ENCODE measurements around the gene CHID1. TPM values are rescaled to one million over a fixed set of nuclear protein-coding genes. Genes with fewer than 3 reads are reported as not detected.

The CHID1 gene
- total RNA-seq, 4 donors from 2014 or later = 47.9 to 83.4 (median 65.8) TPM

GRCh38 chr11:933936-934335 is 23.3 kb upstream of the CHID1 start:
- DNase-seq (ENCODE audit: low spot score in 2 of 2) = no peak
- no peaks in the 10 kb centered on the region for H3K27me3 ChIP-seq
- H3K9me3 ChIP-seq = no peaks in the 10 kb centered on the region
- no peak for TF ChIP-seq POLR2A (IDR thresholded peaks at IDR 0.05)
- no peak for TF ChIP-seq EP300 (IDR thresholded peaks at IDR 0.05)
- TF ChIP-seq CTCF (IDR thresholded peaks at IDR 0.05) = no peak
- H3K4me1 ChIP-seq = peaks cover 0 to 72% (median 31%) of the 10 kb centered on the region in 4 donors
- peak overlapping the region in 2 of 4 donors; percentile 72 to 74 for H3K27ac ChIP-seq
- 80 to 87% methylated on average over 6 to 7 of the region's 7 CpGs for WGBS, 2 donors
- peaks cover 0 to 4% (median 0%) of the 10 kb centered on the region in 3 donors for H3K36me3 ChIP-seq
- H3K4me3 ChIP-seq = peak overlapping the region in 1 of 4 donors; percentile 3

DNA sequence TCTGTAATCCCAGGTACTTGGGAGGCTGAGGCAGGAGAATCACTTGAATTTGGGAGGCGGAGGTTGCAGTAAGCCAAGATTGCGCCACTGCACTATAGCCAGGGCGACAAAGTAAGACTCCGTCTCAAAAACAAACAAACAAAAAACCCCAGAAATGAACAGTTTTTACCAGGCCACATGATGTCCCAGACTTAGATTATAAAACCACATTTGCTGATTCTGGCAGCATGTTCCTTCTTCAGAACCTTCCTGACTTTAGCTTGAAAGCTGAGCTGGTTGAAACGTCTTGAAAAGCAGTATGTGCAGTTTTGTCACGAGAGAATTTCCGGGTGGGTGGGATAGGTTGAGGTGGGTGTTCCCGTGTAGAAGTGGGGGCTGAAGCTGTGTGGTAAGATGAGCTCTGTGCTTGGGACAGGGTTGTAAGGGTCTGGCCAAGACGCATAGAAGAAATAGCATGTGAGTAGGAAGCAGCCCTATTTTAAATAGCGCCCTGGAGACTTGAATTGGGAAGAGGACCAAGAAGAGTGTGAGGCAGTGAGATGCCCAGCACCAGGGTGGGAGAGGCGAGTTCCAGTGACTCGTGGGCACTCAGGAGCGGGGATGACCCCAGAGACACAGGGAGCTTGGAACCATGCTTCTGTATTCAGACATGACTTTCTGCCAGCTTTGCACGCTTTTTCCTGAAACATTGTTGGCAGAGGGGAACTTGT is 22.7 kb upstream of the CHID1 start:
- Histone ChIP-seq H3K9me3 (no peaks in the 10 kb centered on the region), H3K27me3 (no peaks in the 10 kb centered on the region), H3K27ac (peak overlapping the region in 3 of 4 donors; percentile 50 to 74 (median 72)), H3K36me3 (peaks cover 0 to 6% (median 0%) of the 10 kb centered on the region in 3 donors), H3K4me1 (peaks cover 0 to 73% (median 35%) of the 10 kb centered on the region in 4 donors), H3K4me3 (peak overlapping the region in 1 of 4 donors; percentile 3)
- no peak for DNase-seq (ENCODE audit: low spot score in 2 of 2)
- WGBS, 2 donors = 32 to 39% methylated on average over 14 of the region's 14 CpGs
- TF ChIP-seq EP300 (IDR thresholded peaks at IDR 0.05) (peak in 1 of 2 donors; percentile 29), POLR2A (IDR thresholded peaks at IDR 0.05) (no peak)

DNA sequence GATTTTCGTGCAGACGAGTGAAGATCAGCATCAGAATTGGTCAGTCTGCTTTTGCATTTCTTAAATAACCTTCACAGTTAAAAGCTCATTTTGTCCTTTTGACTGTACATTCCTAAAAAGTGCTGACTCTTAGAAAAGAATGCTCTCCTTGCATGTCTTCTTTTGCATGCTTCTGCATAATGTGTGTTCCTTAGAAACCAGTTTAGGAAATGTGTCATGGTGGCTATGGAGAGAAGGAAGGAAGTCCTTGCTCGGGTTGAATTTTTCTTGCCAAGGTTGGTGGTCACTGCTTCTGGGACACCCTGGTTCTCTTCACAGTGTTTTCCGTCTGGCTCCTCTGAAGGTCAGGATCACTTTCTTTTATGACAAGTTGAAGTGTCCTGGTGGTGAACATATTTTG is 21.8 kb upstream of the CHID1 start:
- H3K27me3 ChIP-seq = no peaks in the 10 kb centered on the region
- no peak for DNase-seq (ENCODE audit: low spot score in 2 of 2)
- H3K4me3 ChIP-seq = no peak overlapping the region
- no peaks in the 10 kb centered on the region for H3K9me3 ChIP-seq
- H3K4me1 ChIP-seq = peaks cover 0 to 72% (median 42%) of the 10 kb centered on the region in 4 donors
- H3K27ac ChIP-seq = peak overlapping the region in 3 of 4 donors; percentile 50 to 74 (median 74)
- H3K36me3 ChIP-seq = peaks cover 0 to 3% (median 0%) of the 10 kb centered on the region in 3 donors
- WGBS, 2 donors = 46 to 51% methylated on average over 4 of the region's 4 CpGs
- TF ChIP-seq EP300 (IDR thresholded peaks at IDR 0.05) (peak; percentile 21 to 76), CTCF (IDR thresholded peaks at IDR 0.05) (no peak)

DNA sequence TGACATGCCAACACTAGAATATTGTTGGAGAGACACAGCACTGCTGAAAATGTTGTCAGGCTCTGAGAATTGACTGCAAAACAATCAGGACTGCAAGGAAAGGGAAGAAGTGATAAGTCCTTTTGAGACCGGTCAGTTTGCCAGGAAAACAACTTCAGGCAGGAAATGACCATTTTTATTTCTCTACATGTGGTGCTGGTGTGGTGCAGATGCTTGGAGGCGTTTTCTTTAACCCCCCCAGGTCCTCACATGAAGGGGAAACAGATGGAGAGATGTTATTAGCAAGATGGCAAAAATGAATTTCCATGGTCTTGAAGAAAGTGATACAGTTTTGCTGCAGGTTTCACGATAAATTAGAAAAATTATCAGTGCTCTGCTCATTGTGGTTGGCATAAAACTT is 20.8 kb upstream of the CHID1 start:
- H3K4me3 ChIP-seq = no peak overlapping the region
- H3K4me1 ChIP-seq = peaks cover 0 to 76% (median 51%) of the 10 kb centered on the region in 4 donors
- H3K27me3 ChIP-seq = no peaks in the 10 kb centered on the region
- H3K27ac ChIP-seq = peak overlapping the region in 3 of 4 donors; percentile 12 to 74 (median 74)
- H3K36me3 ChIP-seq = peaks cover 0 to 3% (median 0%) of the 10 kb centered on the region in 3 donors
- TF ChIP-seq EP300 (IDR thresholded peaks at IDR 0.05) (peak in 1 of 2 donors; percentile 36), POLR2A (IDR thresholded peaks at IDR 0.05) (no peak), CTCF (IDR thresholded peaks at IDR 0.05) (no peak)
- no peak for DNase-seq (ENCODE audit: low spot score in 2 of 2)
- 24 to 32% methylated on average over 3 of the region's 3 CpGs for WGBS, 2 donors
- H3K9me3 ChIP-seq = no peaks in the 10 kb centered on the region

GRCh38 chr11:929405-929804 is 18.8 kb upstream of the CHID1 start:
- no peak overlapping the region for H3K27ac ChIP-seq
- H3K4me3 ChIP-seq = no peak overlapping the region
- H3K36me3 ChIP-seq = peaks cover 0 to 3% (median 0%) of the 10 kb centered on the region in 3 donors
- no peak for DNase-seq (ENCODE audit: low spot score in 2 of 2)
- no peaks in the 10 kb centered on the region for H3K27me3 ChIP-seq
- peaks cover 0 to 87% (median 59%) of the 10 kb centered on the region in 4 donors for H3K4me1 ChIP-seq
- no peak for TF ChIP-seq CTCF (IDR thresholded peaks at IDR 0.05)
- TF ChIP-seq EP300 (IDR thresholded peaks at IDR 0.05) = no peak
- TF ChIP-seq POLR2A (IDR thresholded peaks at IDR 0.05) = no peak
- 93 to 97% methylated on average over 11 of the region's 11 CpGs for WGBS, 2 donors
- no peaks in the 10 kb centered on the region for H3K9me3 ChIP-seq

Measured in tibial nerve (tissue), 4 donors.